Inflammatory macrophage (primary cell): ENCODE results near the gene LACTB.

Source experiments
- DNase-seq, 2 donors: peaks; one replicate each; pipeline ENCODE4 v3.0.0-alpha.2; 2020 to 2022
- total RNA-seq, 18 experiments: gene quantifications; one replicate each; lab custom pipeline; 2026; ENCODE audit warnings: mixed read lengths in 6 of 18, inconsistent platforms in 2 of 18; lab: John Stamatoyannopoulos, UW

LACTB gene
- 104 to 265 (median 184) reads per million in 18 experiments for total RNA-seq

- DNase-seq = peak; percentile 86 to 92
Observed at GRCh38 chr15:63121382-63122001, at the start of gene LACTB. LACTB (plus strand) TSS chr15:63121861; CDS start chr15:63121872, 11 bp downstream.

GRCh38 chr15:63072023-63072650 lies 49.5 kb upstream of the LACTB start:
- no peak for DNase-seq

GRCh38 chr15:63072809-63073277 lies 48.8 kb upstream of the LACTB start:
- no peak for DNase-seq

- DNase-seq = no peak
Observed at GRCh38 chr15:63073497-63074172, 48.0 kb upstream of the LACTB start.

- DNase-seq = peak in 1 of 2 donors; percentile 3
Observed at GRCh38 chr15:63075015-63075983, 46.4 kb upstream of the LACTB start.

- DNase-seq = no peak
Observed at GRCh38 chr15:63075984-63076713, 45.5 kb upstream of the LACTB start.

GRCh38 chr15:63076714-63077046 lies 45.0 kb upstream of the LACTB start:
- no peak for DNase-seq

GRCh38 chr15:63077952-63078351 lies 43.7 kb upstream of the LACTB start:
- DNase-seq = no peak

GRCh38 chr15:63079947-63080626 lies 41.6 kb upstream of the LACTB start:
- no peak for DNase-seq

GRCh38 chr15:63080634-63081250 lies 40.9 kb upstream of the LACTB start:
- no peak for DNase-seq

- no peak for DNase-seq
Observed at GRCh38 chr15:63082366-63082765, 39.3 kb upstream of the LACTB start.

- no peak for DNase-seq
Observed at GRCh38 chr15:63083044-63083443, 38.6 kb upstream of the LACTB start.

- no peak for DNase-seq
Observed at GRCh38 chr15:63083541-63083940, 38.1 kb upstream of the LACTB start.

GRCh38 chr15:63084806-63085205 lies 36.9 kb upstream of the LACTB start:
- no peak for DNase-seq

GRCh38 chr15:63085289-63085688 lies 36.4 kb upstream of the LACTB start:
- DNase-seq = no peak

- DNase-seq = no peak
Observed at GRCh38 chr15:63086271-63086670, 35.4 kb upstream of the LACTB start.

GRCh38 chr15:63086947-63087346 lies 34.7 kb upstream of the LACTB start:
- no peak for DNase-seq

GRCh38 chr15:63088533-63089245 lies 33.0 kb upstream of the LACTB start:
- no peak for DNase-seq

GRCh38 chr15:63089260-63090043 lies 32.2 kb upstream of the LACTB start:
- no peak for DNase-seq
